Measurements from ENCODE around the gene B3GAT1.

GRCh38 chr11:134370526-134371435 lies 41.3 kb downstream of the B3GAT1 start:
- no peak for TF ChIP-seq TARDBP (IDR thresholded peaks at IDR 0.05)
- TF ChIP-seq SUZ12 (IDR thresholded peaks at IDR 0.05) = no peak
- TF ChIP-seq SP1 (IDR thresholded peaks at IDR 0.05) = no peak
- TF ChIP-seq FOXM1 (IDR thresholded peaks at IDR 0.05; ENCODE audit: borderline replicate concordance) = no peak

Data from HEK293T (cell line).